Neural cell (in vitro differentiated cells): ENCODE measurements around the gene LRMDA. TPM values are rescaled to one million over a fixed set of nuclear protein-coding genes. Genes with fewer than 3 reads are reported as not detected.

Source experiments
- H2AFZ ChIP-seq: fragments of 200-600, 300-800 bp; sonication (generic), shearing (Covaris generic); 2 replicates; pipeline ENCODE4 v1.6.0; 2014; ENCODE audit warnings: low read depth, mild to moderate bottlenecking, antibody characterized with exemption, low read length, moderate library complexity
- H3F3A ChIP-seq: fragments of 200-600 bp; shearing (Covaris generic); 2 replicates; pipeline ENCODE4 v1.6.1; 2016; ENCODE audit warnings: mild to moderate bottlenecking, moderate library complexity, mixed read lengths, antibody characterized with exemption, low read length; ENCODE audit not compliant: insufficient read depth, poor library complexity, severe bottlenecking
- H3K27ac ChIP-seq: fragments of 200-600, 300-800 bp; sonication (generic), shearing (Covaris generic); 2 replicates; pipeline ENCODE4 v1.5.1; 2014; ENCODE audit warnings: mild to moderate bottlenecking, low read length, moderate library complexity
- H3K27me3 ChIP-seq: fragments of 300-800, 200-600 bp; sonication (generic), shearing (Covaris generic); 2 replicates; pipeline ENCODE4 v1.6.0; 2014; ENCODE audit warnings: mild to moderate bottlenecking, low read depth, low read length, moderate library complexity; ENCODE audit not compliant: insufficient read depth
- H3K36me3 ChIP-seq: fragments of 300-800, 200-600 bp; sonication (generic), shearing (Covaris generic); 2 replicates; pipeline ENCODE4 v1.5.1; 2014; ENCODE audit warnings: mild to moderate bottlenecking, antibody characterized with exemption, low read length, moderate library complexity; ENCODE audit not compliant: insufficient read depth
- H3K4me2 ChIP-seq: fragments of 300-800, 200-600 bp; sonication (generic), shearing (Covaris generic); 2 replicates; pipeline ENCODE4 v1.6.0; 2014; ENCODE audit warnings: mild to moderate bottlenecking, low read length
- H3K4me3 ChIP-seq: fragments of 300-800, 200-600 bp; sonication (generic), shearing (Covaris generic); 2 replicates; pipeline ENCODE4 v1.5.1; 2014; ENCODE audit warnings: mild to moderate bottlenecking, low read length, moderate library complexity
- H3K79me2 ChIP-seq: fragments of 200-600 bp; shearing (Covaris generic); replicated peaks from 2 replicates; pipeline ENCODE4 v1.6.0; 2014; ENCODE audit warnings: mild to moderate bottlenecking, low read length, moderate library complexity; ENCODE audit not compliant: insufficient read depth
- H3K9ac ChIP-seq: fragments of 300-800, 200-600 bp; sonication (generic), shearing (Covaris generic); 2 replicates; pipeline ENCODE4 v1.6.1; 2016; ENCODE audit warnings: mild to moderate bottlenecking, low read length, mixed read lengths
- H3K9me2 ChIP-seq: fragments of 200-600 bp; shearing (Covaris generic); 2 replicates; pipeline ENCODE4 v1.6.1; 2016; ENCODE audit warnings: mild to moderate bottlenecking, low read length, mixed read lengths; ENCODE audit not compliant: insufficient read depth
- H3K9me3 ChIP-seq: fragments of 200-600, 300-800 bp; sonication (generic), shearing (Covaris generic); 2 replicates; pipeline ENCODE4 v1.6.1; 2016; ENCODE audit warnings: mild to moderate bottlenecking, mixed run types, low read length, moderate library complexity, mixed read lengths
- H4K20me1 ChIP-seq: fragments of 200-600 bp; shearing (Covaris generic); 2 replicates; pipeline ENCODE4 v1.6.1; 2016; ENCODE audit warnings: mild to moderate bottlenecking, mixed run types; ENCODE audit not compliant: insufficient read depth
- EP300 ChIP-seq: fragments of 450-650 bp; conservative IDR thresholded peaks from 2 replicates; pipeline ENCODE4 v1.6.1; 2014; ENCODE audit warnings: antibody characterized with exemption, mild to moderate bottlenecking, moderate library complexity; ENCODE audit not compliant: poor library complexity, severe bottlenecking
- EZH2 ChIP-seq: fragments of 200-600, 300-800 bp; shearing (Covaris generic), sonication (generic); IDR thresholded peaks from 2 replicates; pipeline ENCODE4 v1.6.1; 2014; ENCODE audit warnings: antibody characterized with exemption, low read length, borderline replicate concordance, mild to moderate bottlenecking; ENCODE audit not compliant: insufficient read depth, poor library complexity, severe bottlenecking
- MXI1 ChIP-seq: fragments of 450-650 bp; conservative IDR thresholded peaks from 2 replicates; pipeline ENCODE4 v1.6.1; 2014; ENCODE audit warnings: antibody characterized with exemption, mild to moderate bottlenecking; ENCODE audit not compliant: poor library complexity, severe bottlenecking
- POLR2AphosphoS5 ChIP-seq: IDR thresholded peaks from 2 replicates; pipeline ENCODE4 v1.6.1; 2012
- RAD21 ChIP-seq: fragments of 450-650 bp; conservative IDR thresholded peaks from 2 replicates; pipeline ENCODE4 v1.6.1; 2014; ENCODE audit warnings: antibody characterized with exemption, mild to moderate bottlenecking, moderate library complexity
- SMC3 ChIP-seq: fragments of 450-650 bp; conservative IDR thresholded peaks from 2 replicates; pipeline ENCODE4 v1.6.1; 2014; ENCODE audit warnings: antibody characterized with exemption, mild to moderate bottlenecking, moderate library complexity; ENCODE audit not compliant: poor library complexity
- TAF1 ChIP-seq: IDR thresholded peaks from 2 replicates; pipeline ENCODE4 v1.6.1; 2012; ENCODE audit warnings: low read depth
- polyA plus RNA-seq: library from polyadenylated mRNA; depleted of rRNA; stranded (reverse); fragments of >200 nt; gene quantifications from 2 replicates; pipeline ENCODE4 v1.2.3, GENCODE V29; 2014
- TF ChIP-seq, protein P1 (sequence below): IDR thresholded peaks from 2 replicates; pipeline ENCODE4 v1.6.1; 2012; ENCODE audit warnings: borderline replicate concordance
- TF ChIP-seq, protein P2 (sequence below): fragments of 450-650 bp; IDR thresholded peaks from 2 replicates; pipeline ENCODE4 v1.5.1; 2014; ENCODE audit warnings: antibody characterized with exemption, mild to moderate bottlenecking, moderate library complexity; ENCODE audit not compliant: poor library complexity, severe bottlenecking

LRMDA gene
- polyA plus RNA-seq, 1 donor from 2014 or later = 5.6 TPM

DNA sequence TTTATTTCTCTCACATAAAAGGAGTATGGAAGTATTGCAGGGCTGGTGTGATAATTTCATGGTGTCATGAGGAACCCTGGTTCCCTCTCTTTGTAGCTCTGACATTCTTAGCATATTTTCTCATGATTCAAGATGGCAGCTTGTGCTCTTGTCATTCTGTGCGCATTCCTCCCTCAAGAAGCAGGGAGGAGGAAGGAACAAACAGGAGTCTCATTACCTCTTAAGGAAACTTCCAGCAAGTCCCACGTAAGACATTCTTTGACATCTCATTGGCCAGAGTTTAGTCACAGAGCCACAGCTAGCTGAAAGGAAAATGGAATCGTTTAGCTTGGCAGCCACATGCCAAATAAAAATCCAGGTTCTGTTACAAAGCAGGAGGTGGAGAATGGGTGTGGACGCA is 546.8 kb downstream of the LRMDA start:
- TF ChIP-seq, protein P1, sequence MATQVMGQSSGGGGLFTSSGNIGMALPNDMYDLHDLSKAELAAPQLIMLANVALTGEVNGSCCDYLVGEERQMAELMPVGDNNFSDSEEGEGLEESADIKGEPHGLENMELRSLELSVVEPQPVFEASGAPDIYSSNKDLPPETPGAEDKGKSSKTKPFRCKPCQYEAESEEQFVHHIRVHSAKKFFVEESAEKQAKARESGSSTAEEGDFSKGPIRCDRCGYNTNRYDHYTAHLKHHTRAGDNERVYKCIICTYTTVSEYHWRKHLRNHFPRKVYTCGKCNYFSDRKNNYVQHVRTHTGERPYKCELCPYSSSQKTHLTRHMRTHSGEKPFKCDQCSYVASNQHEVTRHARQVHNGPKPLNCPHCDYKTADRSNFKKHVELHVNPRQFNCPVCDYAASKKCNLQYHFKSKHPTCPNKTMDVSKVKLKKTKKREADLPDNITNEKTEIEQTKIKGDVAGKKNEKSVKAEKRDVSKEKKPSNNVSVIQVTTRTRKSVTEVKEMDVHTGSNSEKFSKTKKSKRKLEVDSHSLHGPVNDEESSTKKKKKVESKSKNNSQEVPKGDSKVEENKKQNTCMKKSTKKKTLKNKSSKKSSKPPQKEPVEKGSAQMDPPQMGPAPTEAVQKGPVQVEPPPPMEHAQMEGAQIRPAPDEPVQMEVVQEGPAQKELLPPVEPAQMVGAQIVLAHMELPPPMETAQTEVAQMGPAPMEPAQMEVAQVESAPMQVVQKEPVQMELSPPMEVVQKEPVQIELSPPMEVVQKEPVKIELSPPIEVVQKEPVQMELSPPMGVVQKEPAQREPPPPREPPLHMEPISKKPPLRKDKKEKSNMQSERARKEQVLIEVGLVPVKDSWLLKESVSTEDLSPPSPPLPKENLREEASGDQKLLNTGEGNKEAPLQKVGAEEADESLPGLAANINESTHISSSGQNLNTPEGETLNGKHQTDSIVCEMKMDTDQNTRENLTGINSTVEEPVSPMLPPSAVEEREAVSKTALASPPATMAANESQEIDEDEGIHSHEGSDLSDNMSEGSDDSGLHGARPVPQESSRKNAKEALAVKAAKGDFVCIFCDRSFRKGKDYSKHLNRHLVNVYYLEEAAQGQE = no peak
- TF ChIP-seq RAD21 (no peak), EP300 (no peak), SMC3 (no peak), EZH2 (no peak)
- TF ChIP-seq, protein P2, sequence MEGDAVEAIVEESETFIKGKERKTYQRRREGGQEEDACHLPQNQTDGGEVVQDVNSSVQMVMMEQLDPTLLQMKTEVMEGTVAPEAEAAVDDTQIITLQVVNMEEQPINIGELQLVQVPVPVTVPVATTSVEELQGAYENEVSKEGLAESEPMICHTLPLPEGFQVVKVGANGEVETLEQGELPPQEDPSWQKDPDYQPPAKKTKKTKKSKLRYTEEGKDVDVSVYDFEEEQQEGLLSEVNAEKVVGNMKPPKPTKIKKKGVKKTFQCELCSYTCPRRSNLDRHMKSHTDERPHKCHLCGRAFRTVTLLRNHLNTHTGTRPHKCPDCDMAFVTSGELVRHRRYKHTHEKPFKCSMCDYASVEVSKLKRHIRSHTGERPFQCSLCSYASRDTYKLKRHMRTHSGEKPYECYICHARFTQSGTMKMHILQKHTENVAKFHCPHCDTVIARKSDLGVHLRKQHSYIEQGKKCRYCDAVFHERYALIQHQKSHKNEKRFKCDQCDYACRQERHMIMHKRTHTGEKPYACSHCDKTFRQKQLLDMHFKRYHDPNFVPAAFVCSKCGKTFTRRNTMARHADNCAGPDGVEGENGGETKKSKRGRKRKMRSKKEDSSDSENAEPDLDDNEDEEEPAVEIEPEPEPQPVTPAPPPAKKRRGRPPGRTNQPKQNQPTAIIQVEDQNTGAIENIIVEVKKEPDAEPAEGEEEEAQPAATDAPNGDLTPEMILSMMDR = no peak
- no peaks in the 10 kb centered on the region for H4K20me1 ChIP-seq
- no peak overlapping the region for H3K9ac ChIP-seq
- no peak overlapping the region for H3K27ac ChIP-seq
- H3K27me3 ChIP-seq = no peaks in the 10 kb centered on the region
- H3K4me2 ChIP-seq = no peak overlapping the region
- H3K9me3 ChIP-seq = no peaks in the 10 kb centered on the region
- H3K4me3 ChIP-seq = no peak overlapping the region
- H3F3A ChIP-seq = no peaks in the 10 kb centered on the region
- H3K9me2 ChIP-seq = no peaks in the 10 kb centered on the region
- no peaks in the 10 kb centered on the region for H3K79me2 ChIP-seq
- no peak overlapping the region for H2AFZ ChIP-seq
- H3K36me3 ChIP-seq = no peaks in the 10 kb centered on the region

DNA sequence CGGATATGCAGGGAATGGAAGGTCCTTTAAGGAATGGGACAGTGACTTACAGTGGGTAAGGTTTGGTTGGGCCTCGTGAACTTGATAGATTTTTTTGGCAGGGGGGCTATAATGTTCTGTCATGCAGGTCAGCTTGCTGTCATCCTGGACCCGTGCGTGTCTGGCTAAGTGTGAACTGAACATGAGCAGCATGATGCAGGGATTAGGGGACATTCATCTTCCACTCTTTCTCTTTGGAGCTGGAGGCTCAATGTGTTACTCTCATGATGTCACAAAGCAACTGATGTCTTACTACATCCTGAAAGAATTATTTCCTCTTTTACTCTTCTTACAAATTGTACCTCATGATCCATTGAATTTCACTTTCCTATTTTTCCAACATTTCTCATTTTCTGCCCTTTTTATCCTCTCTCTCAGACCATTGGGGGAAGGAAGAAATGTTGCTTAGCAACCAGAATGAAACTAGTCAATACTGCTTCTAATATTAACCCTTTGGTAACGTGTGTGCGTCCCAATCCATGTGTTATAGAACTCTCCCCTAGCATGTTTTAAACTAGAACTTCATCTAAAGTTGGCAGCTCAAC is 549.1 kb downstream of the LRMDA start:
- Histone ChIP-seq H3K9me3 (no peaks in the 10 kb centered on the region), H3K4me2 (no peak overlapping the region), H3K27me3 (no peaks in the 10 kb centered on the region), H3K79me2 (no peaks in the 10 kb centered on the region), H3K27ac (peak overlapping the region; percentile 73), H3K36me3 (no peaks in the 10 kb centered on the region), H3K9me2 (no peaks in the 10 kb centered on the region), H3F3A (no peaks in the 10 kb centered on the region), H3K9ac (peak overlapping the region; percentile 8), H3K4me3 (no peak overlapping the region), H2AFZ (no peak overlapping the region), H4K20me1 (no peaks in the 10 kb centered on the region)
- TF ChIP-seq, protein P1 = no peak
- peak; percentile 48 for TF ChIP-seq EP300
- no peak for TF ChIP-seq TAF1
- TF ChIP-seq RAD21 = no peak
- no peak for TF ChIP-seq MXI1
- no peak for TF ChIP-seq EZH2
- TF ChIP-seq SMC3 = peak; percentile 18
- peak; percentile 39 for TF ChIP-seq POLR2AphosphoS5
- TF ChIP-seq, protein P2 = no peak
